ENCODE measurements around the gene ZNF530.
A peak's percentile ranks its signal among the peaks of the same experiment; 100 is the strongest.

ZNF530 gene

GRCh38 chr19:57620673-57621348 lies 21.1 kb downstream of the ZNF530 start:
- peaks cover 90% of the 10 kb centered on the region for H3K9me3 ChIP-seq (ENCODE audit: low read length)
- H3K9ac ChIP-seq (ENCODE audit: low read length): no peak overlapping the region
- H3K27ac ChIP-seq (ENCODE audit: low read depth, low read length): no peak overlapping the region
- H3K27me3 ChIP-seq (ENCODE audit: control insufficient read depth in 1 of 2, insufficient read depth in 2 of 2, low read length in 2 of 2): no peaks in the 10 kb centered on the region
- peak overlapping the region; percentile 0 to 44 for H3K4me3 ChIP-seq (ENCODE audit: low read depth in 1 of 2, low read length in 2 of 2)
- no peaks in the 10 kb centered on the region for H3K4me1 ChIP-seq (ENCODE audit: insufficient read depth, low read length)
- peaks cover 81% of the 10 kb centered on the region for H3K36me3 ChIP-seq (ENCODE audit: insufficient read depth, low read length)

- H3K4me3 ChIP-seq (ENCODE audit: low read depth in 1 of 2, low read length in 2 of 2): peak overlapping the region in 1 of 2 donors; percentile 44
- no peaks in the 10 kb centered on the region for H3K4me1 ChIP-seq (ENCODE audit: insufficient read depth, low read length)
- H3K36me3 ChIP-seq (ENCODE audit: insufficient read depth, low read length): peaks cover 59% of the 10 kb centered on the region
- H3K9me3 ChIP-seq (ENCODE audit: low read length): peaks cover 80% of the 10 kb centered on the region
- H3K27ac ChIP-seq (ENCODE audit: low read depth, low read length): no peak overlapping the region
- H3K27me3 ChIP-seq (ENCODE audit: control insufficient read depth in 1 of 2, insufficient read depth in 2 of 2, low read length in 2 of 2): no peaks in the 10 kb centered on the region
- H3K9ac ChIP-seq (ENCODE audit: low read length): no peak overlapping the region
Observed at GRCh38 chr19:57623091-57623490, 23.4 kb downstream of the ZNF530 start.

- peak within 1 kb of the TSS; percentile 75 to 90 for H3K4me3 ChIP-seq (ENCODE audit: low read depth in 1 of 2, low read length in 2 of 2)
- no peaks in the 10 kb centered on the region for H3K27me3 ChIP-seq (ENCODE audit: control insufficient read depth in 1 of 2, insufficient read depth in 2 of 2, low read length in 2 of 2)
- peaks cover 6% of the 10 kb centered on the region for H3K4me1 ChIP-seq (ENCODE audit: insufficient read depth, low read length)
- peak within 1 kb of the TSS; percentile 65 for H3K9ac ChIP-seq (ENCODE audit: low read length)
- H3K36me3 ChIP-seq (ENCODE audit: insufficient read depth, low read length): peaks cover 17% of the 10 kb centered on the region
- peak within 1 kb of the TSS; percentile 41 for H3K27ac ChIP-seq (ENCODE audit: low read depth, low read length)
- H3K9me3 ChIP-seq (ENCODE audit: low read length): peaks cover 25% of the 10 kb centered on the region
Observed at GRCh38 chr19:57632987-57633831, 33.5 kb downstream of the ZNF530 start, which contains the start of gene ZNF211. Gene ZNF211, plus strand, starts transcription at chr19:57633168. Its CDS starts 179 bp downstream, at chr19:57633347.

DNA sequence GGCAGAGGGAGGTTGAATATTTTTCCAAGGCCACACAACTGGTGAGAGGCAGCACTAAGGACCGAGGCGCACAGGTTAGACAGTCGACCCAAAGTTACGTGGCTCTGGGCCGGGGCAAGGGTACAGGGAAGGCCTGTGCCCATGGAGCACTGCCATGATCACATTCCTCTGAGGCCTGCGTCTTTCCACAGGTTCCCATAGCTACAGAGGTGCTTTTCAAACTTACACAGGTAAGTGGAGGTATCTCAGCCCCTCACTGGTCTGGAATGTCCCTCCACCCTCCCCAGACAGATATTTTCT lies 34.1 kb downstream of the ZNF530 start:
- peaks cover 25% of the 10 kb centered on the region for H3K9me3 ChIP-seq (ENCODE audit: low read length)
- H3K36me3 ChIP-seq (ENCODE audit: insufficient read depth, low read length): peaks cover 17% of the 10 kb centered on the region
- H3K27ac ChIP-seq (ENCODE audit: low read depth, low read length): no peak overlapping the region
- H3K27me3 ChIP-seq (ENCODE audit: control insufficient read depth in 1 of 2, insufficient read depth in 2 of 2, low read length in 2 of 2): no peaks in the 10 kb centered on the region
- peak overlapping the region; percentile 65 for H3K9ac ChIP-seq (ENCODE audit: low read length)
- peaks cover 6% of the 10 kb centered on the region for H3K4me1 ChIP-seq (ENCODE audit: insufficient read depth, low read length)
- H3K4me3 ChIP-seq (ENCODE audit: low read depth in 1 of 2, low read length in 2 of 2): peak overlapping the region; percentile 75 to 90

DNA sequence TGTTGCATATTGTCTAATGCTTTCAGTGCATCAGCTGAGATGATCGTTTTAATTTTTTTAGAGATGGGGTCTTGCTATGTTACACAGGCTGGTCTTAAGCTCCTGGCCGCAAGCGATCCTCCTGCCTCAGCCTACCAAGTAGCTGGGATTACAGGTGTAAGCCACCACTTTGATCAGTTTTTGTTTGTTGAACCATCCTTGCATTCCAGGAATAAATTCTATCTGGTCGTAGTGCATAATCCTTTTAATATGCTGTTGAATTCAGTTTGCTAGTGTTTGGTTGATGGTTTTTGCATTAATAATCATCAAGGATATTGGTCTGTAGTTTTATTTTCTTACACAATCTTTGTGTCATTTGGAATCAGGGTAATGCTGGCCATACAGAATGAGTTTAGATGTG lies 37.7 kb downstream of the ZNF530 start:
- Histone ChIP-seq H3K9ac (ENCODE audit: low read length) (no peak overlapping the region), H3K4me3 (ENCODE audit: low read depth in 1 of 2, low read length in 2 of 2) (peak overlapping the region in 1 of 2 donors; percentile 9), H3K9me3 (ENCODE audit: low read length) (peaks cover 50% of the 10 kb centered on the region), H3K27me3 (ENCODE audit: control insufficient read depth in 1 of 2, insufficient read depth in 2 of 2, low read length in 2 of 2) (no peaks in the 10 kb centered on the region), H3K27ac (ENCODE audit: low read depth, low read length) (no peak overlapping the region), H3K36me3 (ENCODE audit: insufficient read depth, low read length) (peaks cover 47% of the 10 kb centered on the region), H3K4me1 (ENCODE audit: insufficient read depth, low read length) (peaks cover 6% of the 10 kb centered on the region)

GRCh38 chr19:57641715-57642234 lies 42.1 kb downstream of the ZNF530 start:
- Histone ChIP-seq H3K4me3 (ENCODE audit: low read depth in 1 of 2, low read length in 2 of 2) (peak overlapping the region in 1 of 2 donors; percentile 23), H3K4me1 (ENCODE audit: insufficient read depth, low read length) (no peaks in the 10 kb centered on the region), H3K27me3 (ENCODE audit: control insufficient read depth in 1 of 2, insufficient read depth in 2 of 2, low read length in 2 of 2) (no peaks in the 10 kb centered on the region)

GRCh38 chr19:57642396-57643046 lies 42.8 kb downstream of the ZNF530 start:
- Histone ChIP-seq H3K27me3 (ENCODE audit: control insufficient read depth in 1 of 2, insufficient read depth in 2 of 2, low read length in 2 of 2) (no peaks in the 10 kb centered on the region), H3K27ac (ENCODE audit: low read depth, low read length) (no peak overlapping the region), H3K9me3 (ENCODE audit: low read length) (peaks cover 44% of the 10 kb centered on the region), H3K36me3 (ENCODE audit: insufficient read depth, low read length) (peaks cover 37% of the 10 kb centered on the region), H3K4me1 (ENCODE audit: insufficient read depth, low read length) (no peaks in the 10 kb centered on the region), H3K4me3 (ENCODE audit: low read depth in 1 of 2, low read length in 2 of 2) (peak overlapping the region in 1 of 2 donors; percentile 1), H3K9ac (ENCODE audit: low read length) (no peak overlapping the region)

More at GRCh38 chr19:57641715-57642234, 42.1 kb downstream of the ZNF530 start:
- H3K27ac ChIP-seq (ENCODE audit: low read depth, low read length): no peak overlapping the region
- peaks cover 37% of the 10 kb centered on the region for H3K36me3 ChIP-seq (ENCODE audit: insufficient read depth, low read length)
- no peak overlapping the region for H3K9ac ChIP-seq (ENCODE audit: low read length)
- peaks cover 51% of the 10 kb centered on the region for H3K9me3 ChIP-seq (ENCODE audit: low read length)

DNA sequence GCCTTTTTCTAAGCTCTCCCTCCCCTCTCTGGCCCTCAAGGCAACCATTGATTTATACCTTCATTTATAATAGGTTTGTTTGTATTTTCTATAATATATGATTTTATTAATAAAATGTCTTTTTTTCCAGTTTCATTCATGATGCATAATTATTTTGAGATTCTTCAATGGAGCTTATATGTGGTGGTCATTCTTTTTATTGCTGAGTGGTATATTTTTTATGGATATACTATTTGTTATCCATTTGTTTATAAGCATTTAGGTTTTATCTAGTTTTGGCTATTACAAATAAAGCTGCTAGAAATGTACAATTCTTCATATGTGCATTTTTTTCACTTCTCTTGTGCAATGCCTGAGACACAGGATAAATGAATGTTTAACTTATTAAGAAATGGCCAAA lies 44.0 kb downstream of the ZNF530 start:
- peaks cover 37% of the 10 kb centered on the region for H3K36me3 ChIP-seq (ENCODE audit: insufficient read depth, low read length)
- no peaks in the 10 kb centered on the region for H3K4me1 ChIP-seq (ENCODE audit: insufficient read depth, low read length)
- no peak overlapping the region for H3K27ac ChIP-seq (ENCODE audit: low read depth, low read length)
- no peaks in the 10 kb centered on the region for H3K27me3 ChIP-seq (ENCODE audit: control insufficient read depth in 1 of 2, insufficient read depth in 2 of 2, low read length in 2 of 2)
- no peak overlapping the region for H3K9ac ChIP-seq (ENCODE audit: low read length)
- H3K9me3 ChIP-seq (ENCODE audit: low read length): peaks cover 41% of the 10 kb centered on the region
- H3K4me3 ChIP-seq (ENCODE audit: low read depth in 1 of 2, low read length in 2 of 2): no peak overlapping the region

GRCh38 chr19:57648331-57649003 lies 48.8 kb downstream of the ZNF530 start:
- H3K9ac ChIP-seq (ENCODE audit: low read length): no peak overlapping the region
- peaks cover under 1% of the 10 kb centered on the region for H3K9me3 ChIP-seq (ENCODE audit: low read length)
- no peak overlapping the region for H3K4me3 ChIP-seq (ENCODE audit: low read depth in 1 of 2, low read length in 2 of 2)
- H3K27me3 ChIP-seq (ENCODE audit: control insufficient read depth in 1 of 2, insufficient read depth in 2 of 2, low read length in 2 of 2): no peaks in the 10 kb centered on the region
- H3K4me1 ChIP-seq (ENCODE audit: insufficient read depth, low read length): no peaks in the 10 kb centered on the region
- H3K36me3 ChIP-seq (ENCODE audit: insufficient read depth, low read length): no peaks in the 10 kb centered on the region
- no peak overlapping the region for H3K27ac ChIP-seq (ENCODE audit: low read depth, low read length)

DNA sequence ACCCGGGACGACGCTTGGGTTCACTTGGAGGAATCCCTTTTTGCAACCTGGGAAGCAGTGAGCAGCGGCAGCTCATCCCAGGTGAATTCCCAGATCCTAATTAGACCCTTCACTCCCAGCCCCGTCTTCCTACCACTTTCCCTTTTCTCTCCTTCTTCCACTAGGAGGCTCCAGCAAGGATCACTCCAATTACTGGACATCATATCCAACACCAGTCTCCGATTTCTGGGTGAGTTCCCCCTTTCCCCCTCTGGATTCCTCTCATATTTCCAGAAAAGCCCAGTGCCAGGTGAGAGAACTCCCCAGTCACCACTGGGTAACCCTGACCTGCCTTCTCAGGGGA lies 51.9 kb downstream of the ZNF530 start:
- H3K9ac ChIP-seq (ENCODE audit: low read length): no peak overlapping the region
- H3K9me3 ChIP-seq (ENCODE audit: low read length): no peaks in the 10 kb centered on the region
- no peaks in the 10 kb centered on the region for H3K27me3 ChIP-seq (ENCODE audit: control insufficient read depth in 1 of 2, insufficient read depth in 2 of 2, low read length in 2 of 2)
- H3K36me3 ChIP-seq (ENCODE audit: insufficient read depth, low read length): no peaks in the 10 kb centered on the region
- no peak overlapping the region for H3K4me3 ChIP-seq (ENCODE audit: low read depth in 1 of 2, low read length in 2 of 2)
- H3K4me1 ChIP-seq (ENCODE audit: insufficient read depth, low read length): no peaks in the 10 kb centered on the region
- no peak overlapping the region for H3K27ac ChIP-seq (ENCODE audit: low read depth, low read length)

- Histone ChIP-seq H3K27me3 (ENCODE audit: control insufficient read depth in 1 of 2, insufficient read depth in 2 of 2, low read length in 2 of 2) (no peaks in the 10 kb centered on the region), H3K27ac (ENCODE audit: low read depth, low read length) (no peak overlapping the region), H3K4me3 (ENCODE audit: low read depth in 1 of 2, low read length in 2 of 2) (no peak overlapping the region), H3K36me3 (ENCODE audit: insufficient read depth, low read length) (no peaks in the 10 kb centered on the region), H3K9ac (ENCODE audit: low read length) (no peak overlapping the region), H3K9me3 (ENCODE audit: low read length) (no peaks in the 10 kb centered on the region), H3K4me1 (ENCODE audit: insufficient read depth, low read length) (no peaks in the 10 kb centered on the region)
Observed at GRCh38 chr19:57653689-57654088, 54.0 kb downstream of the ZNF530 start.

Data from muscle layer of colon (tissue), 2 donors.